ENCODE measurements around the gene TARS3. TPM values are rescaled to one million over a fixed set of nuclear protein-coding genes. Genes with fewer than 3 reads are reported as not detected.

Gene TARS3
- total and polyA plus RNA-seq, 7 donors = 2.3 to 31.9 (median 20.2) TPM

- intact Hi-C loops (cut with DNase I) = no loop called here
- TF ChIP-seq, protein P1, sequence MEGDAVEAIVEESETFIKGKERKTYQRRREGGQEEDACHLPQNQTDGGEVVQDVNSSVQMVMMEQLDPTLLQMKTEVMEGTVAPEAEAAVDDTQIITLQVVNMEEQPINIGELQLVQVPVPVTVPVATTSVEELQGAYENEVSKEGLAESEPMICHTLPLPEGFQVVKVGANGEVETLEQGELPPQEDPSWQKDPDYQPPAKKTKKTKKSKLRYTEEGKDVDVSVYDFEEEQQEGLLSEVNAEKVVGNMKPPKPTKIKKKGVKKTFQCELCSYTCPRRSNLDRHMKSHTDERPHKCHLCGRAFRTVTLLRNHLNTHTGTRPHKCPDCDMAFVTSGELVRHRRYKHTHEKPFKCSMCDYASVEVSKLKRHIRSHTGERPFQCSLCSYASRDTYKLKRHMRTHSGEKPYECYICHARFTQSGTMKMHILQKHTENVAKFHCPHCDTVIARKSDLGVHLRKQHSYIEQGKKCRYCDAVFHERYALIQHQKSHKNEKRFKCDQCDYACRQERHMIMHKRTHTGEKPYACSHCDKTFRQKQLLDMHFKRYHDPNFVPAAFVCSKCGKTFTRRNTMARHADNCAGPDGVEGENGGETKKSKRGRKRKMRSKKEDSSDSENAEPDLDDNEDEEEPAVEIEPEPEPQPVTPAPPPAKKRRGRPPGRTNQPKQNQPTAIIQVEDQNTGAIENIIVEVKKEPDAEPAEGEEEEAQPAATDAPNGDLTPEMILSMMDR (IDR thresholded peaks at IDR 0.05) = no peak
- no peak for TF ChIP-seq POLR2A (IDR thresholded peaks at IDR 0.05)
- no peak for TF ChIP-seq EP300 (IDR thresholded peaks at IDR 0.05)
- no peak for TF ChIP-seq POLR2AphosphoS5 (IDR thresholded peaks at IDR 0.05)
- DNase-seq = no peak
- 62 to 88% methylated on average over 2 of the region's 2 CpGs for WGBS, 2 donors
- Histone ChIP-seq H3K4me3 (no peak overlapping the region), H3K4me1 (peaks cover 0 to 14% (median 10%) of the 10 kb centered on the region in 4 donors), H3K36me3 (peaks cover 0 to 21% (median 4%) of the 10 kb centered on the region in 4 donors), H3K27me3 (no peaks in the 10 kb centered on the region), H3K27ac (peak overlapping the region; percentile 91 to 95 (median 94)), H3K9me3 (no peaks in the 10 kb centered on the region)
Measured at GRCh38 chr15:101725073-101725472, 800 bp upstream of the TARS3 start.

- H3K36me3 ChIP-seq = peaks cover under 1 to 25% (median 5%) of the 10 kb centered on the region in 4 donors
- intact Hi-C loops (cut with DNase I) = no loop called here
- H3K4me3 ChIP-seq = peak overlapping the region in 3 of 4 donors; percentile 74 to 99 (median 98)
- no peaks in the 10 kb centered on the region for H3K9me3 ChIP-seq
- H3K4me1 ChIP-seq = peaks cover 0 to 14% (median 10%) of the 10 kb centered on the region in 4 donors
- 33 to 38% methylated on average over 8 of the region's 8 CpGs for WGBS, 2 donors
- no peak for DNase-seq
- TF ChIP-seq POLR2AphosphoS5 (IDR thresholded peaks at IDR 0.05) = no peak
- TF ChIP-seq POLR2A (IDR thresholded peaks at IDR 0.05) = no peak
- no peak for TF ChIP-seq EP300 (IDR thresholded peaks at IDR 0.05)
- TF ChIP-seq, protein P1 (IDR thresholded peaks at IDR 0.05) = no peak
- H3K27me3 ChIP-seq = no peaks in the 10 kb centered on the region
- H3K27ac ChIP-seq = peak overlapping the region; percentile 91 to 95 (median 94)
Measured at GRCh38 chr15:101724675-101725005, 367 bp upstream of the TARS3 start.

- peaks cover 10 to 38% (median 16%) of the 10 kb centered on the region in 4 donors for H3K36me3 ChIP-seq
- H3K4me1 ChIP-seq = peaks cover 0 to 14% (median 10%) of the 10 kb centered on the region in 4 donors
- DNase-seq = no peak
- no peaks in the 10 kb centered on the region for H3K9me3 ChIP-seq
- peak overlapping the region; percentile 91 to 95 (median 94) for H3K27ac ChIP-seq
- H3K27me3 ChIP-seq = no peaks in the 10 kb centered on the region
- intact Hi-C loops (cut with DNase I) = no loop called here
- 3 to 6% methylated on average over 8 of the region's 8 CpGs for WGBS, 2 donors
- TF ChIP-seq POLR2A (IDR thresholded peaks at IDR 0.05) (no peak), POLR2AphosphoS5 (IDR thresholded peaks at IDR 0.05) (no peak), EP300 (IDR thresholded peaks at IDR 0.05) (no peak)
- TF ChIP-seq, protein P1 (IDR thresholded peaks at IDR 0.05) = no peak
- peak overlapping the region; percentile 62 to 99 (median 86) for H3K4me3 ChIP-seq
Measured at GRCh38 chr15:101723171-101723873, 951 bp downstream of the TARS3 start.

DNA sequence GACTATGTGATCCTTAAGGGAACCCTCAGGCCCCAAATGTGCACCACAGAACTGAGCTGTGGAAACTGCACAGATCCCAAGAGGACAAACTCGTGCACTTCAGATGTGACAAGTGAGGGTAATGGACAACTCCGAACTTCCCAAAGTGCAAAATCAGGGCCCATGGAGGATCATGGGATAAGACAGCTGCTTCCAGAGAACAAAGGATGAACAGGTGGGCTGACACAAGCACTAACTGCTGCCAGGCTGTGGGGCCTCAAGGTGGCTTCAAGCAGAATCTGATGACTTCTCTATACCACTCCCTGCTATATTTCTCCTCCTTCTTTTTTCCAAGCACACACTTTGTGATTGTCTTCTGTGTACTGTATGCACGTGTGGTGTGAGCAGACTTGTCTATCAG, 5.4 kb downstream of the TARS3 start:
- TF ChIP-seq POLR2AphosphoS5 (IDR thresholded peaks at IDR 0.05) (no peak), EP300 (IDR thresholded peaks at IDR 0.05) (no peak), POLR2A (IDR thresholded peaks at IDR 0.05) (no peak)
- TF ChIP-seq, protein P1 (IDR thresholded peaks at IDR 0.05) = no peak
- no peak overlapping the region for H3K27ac ChIP-seq
- H3K4me1 ChIP-seq = peaks cover 0 to 11% (median 8%) of the 10 kb centered on the region in 4 donors
- DNase-seq = no peak
- intact Hi-C loops (cut with DNase I) = no loop called here
- 93 to 94% methylated on average over 3 of the region's 3 CpGs for WGBS, 2 donors
- H3K4me3 ChIP-seq = no peak overlapping the region
- H3K36me3 ChIP-seq = peaks cover 10 to 64% (median 20%) of the 10 kb centered on the region in 4 donors
- no peaks in the 10 kb centered on the region for H3K27me3 ChIP-seq
- H3K9me3 ChIP-seq = no peaks in the 10 kb centered on the region

Measured in sigmoid colon (tissue), 7 donors.